GM23338 (cell line): ENCODE results near the gene CENPP. TPM values are rescaled to one million over a fixed set of nuclear protein-coding genes. Genes with fewer than 3 reads are reported as not detected.

Experiments
- ATAC-seq: fragments of 200-7000 bp; cut with Tn5 transposase; 3 replicates; pipeline ENCODE4 v1.9.1; 2020
- DNase-seq: peaks from one replicate; pipeline ENCODE4 v3.0.0-alpha.2; 2015; ENCODE audit warnings: low spot score
- H2AFZ ChIP-seq: fragments of 200-600 bp; sonication (generic); 2 replicates; pipeline ENCODE4 v1.8.0; 2016; ENCODE audit warnings: antibody characterized with exemption, mild to moderate bottlenecking, moderate library complexity
- H3F3A ChIP-seq: fragments of 200-600 bp; sonication (generic); replicated peaks from 2 replicates; pipeline ENCODE4 v1.8.0; 2017; ENCODE audit warnings: antibody characterized with exemption, mixed run types, low read depth
- H3K27ac ChIP-seq: fragments of 200-600 bp; sonication (generic); 2 replicates; pipeline ENCODE4 v1.6.1; 2016; ENCODE audit warnings: low read depth
- H3K27me3 ChIP-seq: fragments of 200-600 bp; sonication (generic); 2 replicates; pipeline ENCODE4 v1.8.0; 2016; ENCODE audit warnings: mild to moderate bottlenecking, mixed run types, moderate library complexity; ENCODE audit not compliant: insufficient read depth
- H3K36me3 ChIP-seq: fragments of 200-600 bp; sonication (generic); 2 replicates; pipeline ENCODE4 v1.8.0; 2016; ENCODE audit warnings: mild to moderate bottlenecking; ENCODE audit not compliant: insufficient read depth
- H3K4me1 ChIP-seq: fragments of 200-600 bp; sonication (generic); 2 replicates; pipeline ENCODE4 v1.8.0; 2016; ENCODE audit warnings: mild to moderate bottlenecking, moderate library complexity; ENCODE audit not compliant: insufficient read depth
- H3K4me2 ChIP-seq: fragments of 200-600 bp; sonication (generic); 2 replicates; pipeline ENCODE4 v1.7.1; 2017; ENCODE audit warnings: mixed run types
- H3K4me3 ChIP-seq: fragments of 200-600 bp; sonication (generic); 2 replicates; pipeline ENCODE4 v1.6.1; 2016; ENCODE audit warnings: mixed run types
- H3K79me2 ChIP-seq: fragments of 200-600 bp; sonication (generic); replicated peaks from 2 replicates; pipeline ENCODE4 v1.8.0; 2017; ENCODE audit warnings: mild to moderate bottlenecking; ENCODE audit not compliant: insufficient read depth
- H3K9me2 ChIP-seq: fragments of 200-600 bp; sonication (generic); 2 replicates; pipeline ENCODE4 v1.8.0; 2017; ENCODE audit not compliant: insufficient read depth
- H4K20me1 ChIP-seq: fragments of 200-600 bp; sonication (generic); replicated peaks from 2 replicates; pipeline ENCODE4 v1.8.0; 2017; ENCODE audit warnings: mild to moderate bottlenecking; ENCODE audit not compliant: insufficient read depth
- H3K27ac Mint-ChIP-seq: 2 replicates; pipeline ENCODE4 v1.8.0; 2020; ENCODE audit warnings: inconsistent platforms, mild to moderate bottlenecking, moderate library complexity, mixed read lengths
- H3K27me3 Mint-ChIP-seq: 3 replicates; pipeline ENCODE4 v1.8.0; 2022; ENCODE audit warnings: low read depth, mild to moderate bottlenecking, moderate library complexity, mixed read lengths, inconsistent platforms; ENCODE audit not compliant: insufficient read depth, poor library complexity
- H3K36me3 Mint-ChIP-seq: 3 replicates; pipeline ENCODE4 v1.8.0; 2021; ENCODE audit warnings: low read depth, mild to moderate bottlenecking, inconsistent platforms, moderate library complexity, mixed read lengths
- H3K4me1 Mint-ChIP-seq: 3 replicates; pipeline ENCODE4 v1.8.0; 2020; ENCODE audit warnings: mild to moderate bottlenecking, inconsistent platforms, mixed read lengths
- H3K4me3 Mint-ChIP-seq: 3 replicates; pipeline ENCODE4 v1.8.0; 2021; ENCODE audit warnings: moderate library complexity, mild to moderate bottlenecking, inconsistent platforms, mixed read lengths
- H3K9me3 Mint-ChIP-seq: 3 replicates; pipeline ENCODE4 v1.8.0; 2020; ENCODE audit warnings: moderate library complexity, mild to moderate bottlenecking, inconsistent platforms, mixed read lengths
- CREB1 ChIP-seq: fragments of 250-450 bp; sonication (Bioruptor Pico); IDR thresholded peaks from 2 replicates; pipeline ENCODE4 v1.5.0; 2020; ENCODE audit warnings: low read depth, mild to moderate bottlenecking, moderate library complexity
- EZH2 ChIP-seq: fragments of 200-600 bp; sonication (generic); IDR thresholded peaks from one replicate; pipeline ENCODE4 v1.8.0; 2017; ENCODE audit warnings: antibody characterized with exemption, mild to moderate bottlenecking, low read depth; ENCODE audit not compliant: unreplicated experiment
- EZH2phosphoT487 ChIP-seq: fragments of 200-600 bp; sonication (generic); IDR thresholded peaks from one replicate; pipeline ENCODE4 v1.8.1; 2018; ENCODE audit warnings: antibody characterized with exemption; ENCODE audit not compliant: unreplicated experiment
- JUNB ChIP-seq: IDR thresholded peaks from one replicate; pipeline ENCODE4 v1.6.1; 2016; ENCODE audit warnings: antibody characterized with exemption; ENCODE audit not compliant: unreplicated experiment
- NANOG ChIP-seq: IDR thresholded peaks from 2 replicates; pipeline ENCODE4 v1.6.1; 2016; ENCODE audit warnings: antibody characterized with exemption, borderline replicate concordance
- POLR2AphosphoS5 ChIP-seq: IDR thresholded peaks from 2 replicates; pipeline ENCODE4 v1.6.1; 2016; ENCODE audit warnings: antibody characterized with exemption, low read depth
- STAT1 ChIP-seq: IDR thresholded peaks from one replicate; pipeline ENCODE4 v1.6.1; 2016; ENCODE audit warnings: antibody characterized with exemption; ENCODE audit not compliant: unreplicated experiment
- ZNF114 ChIP-seq: fragments of 250-450 bp; sonication (Bioruptor Pico); IDR thresholded peaks from 2 replicates; pipeline ENCODE4 v1.5.0; 2020; ENCODE audit warnings: mild to moderate bottlenecking, moderate library complexity
- ZNF331 ChIP-seq: fragments of 250-450 bp; sonication (Bioruptor Pico); IDR thresholded peaks from 2 replicates; pipeline ENCODE4 v1.5.0; 2020; ENCODE audit warnings: low read depth, mild to moderate bottlenecking, moderate library complexity
- polyA plus RNA-seq: library from polyadenylated mRNA; unstranded; fragments of >200 nt; fragmentation: Nextera tagmentation; extraction: Ambion mirVana; gene quantifications from 2 replicates; pipeline ENCODE4 v1.2.1, GENCODE V29; 2016
- total RNA-seq: library from RNA; depleted of rRNA; stranded (reverse); fragments of >200 nt; shearing (Covaris generic); gene quantifications from 2 replicates; pipeline ENCODE4 v1.2.3, GENCODE V29; 2014
- TF ChIP-seq, protein P1 (sequence below): IDR thresholded peaks from one replicate; pipeline ENCODE4 v1.6.1; 2018; ENCODE audit warnings: antibody characterized with exemption; ENCODE audit not compliant: unreplicated experiment
- TF ChIP-seq, protein P2 (sequence below), 2 experiments: fragments of 200-600 bp in 1 of 2; sonication (generic) in 1 of 2; conservative IDR thresholded peaks; 2 replicates each; pipeline versions ENCODE4 v1.5.1 to v1.6.1; 2016 to 2017; ENCODE audit warnings: antibody characterized with exemption in 2 of 2, low read depth in 2 of 2, mild to moderate bottlenecking in 2 of 2, moderate library complexity in 1 of 2
- TF ChIP-seq, protein P3 (sequence below): fragments of 250-450 bp; sonication (Bioruptor Pico); IDR thresholded peaks from 2 replicates; pipeline ENCODE4 v1.5.0; 2020; ENCODE audit warnings: mild to moderate bottlenecking, moderate library complexity
- TF ChIP-seq, protein P4 (sequence below): IDR thresholded peaks from 2 replicates; pipeline ENCODE4 v1.6.1; 2016; ENCODE audit warnings: antibody characterized with exemption

Gene CENPP
- total and polyA plus RNA-seq, 2 experiments from 2014 or later: 11.0 to 12.6 TPM

DNA sequence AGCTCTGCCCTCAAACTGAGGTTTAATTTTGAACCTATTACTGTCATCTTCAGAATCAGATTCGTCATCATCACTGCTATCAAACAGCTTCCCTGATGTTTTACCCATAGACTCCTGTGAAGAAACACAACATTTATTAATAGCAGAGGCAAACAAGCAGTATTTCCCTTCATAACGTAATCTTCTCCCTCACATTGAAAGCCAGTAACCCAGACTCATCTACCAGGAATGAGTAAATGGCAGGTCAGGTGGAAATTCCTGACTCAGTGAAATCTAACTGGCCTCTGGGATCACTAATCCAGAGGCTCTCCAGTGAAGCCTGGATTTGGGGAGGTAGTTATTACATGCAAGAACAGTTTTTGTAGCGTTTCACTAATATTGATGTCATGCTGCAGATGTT, 15.2 kb upstream of the CENPP start:
- H3K27ac ChIP-seq: no peak overlapping the region
- peaks cover 25% of the 10 kb centered on the region for H4K20me1 ChIP-seq
- Mint-ChIP-seq H3K4me3 (no peak overlapping the region), H3K27ac (no peak overlapping the region), H3K36me3 (peaks cover 61% of the 10 kb centered on the region), H3K27me3 (peaks cover 4% of the 10 kb centered on the region), H3K9me3 (no peaks in the 10 kb centered on the region), H3K4me1 (no peaks in the 10 kb centered on the region)
- ATAC-seq: no peak
- no peaks in the 10 kb centered on the region for H3F3A ChIP-seq
- H3K4me1 ChIP-seq: no peaks in the 10 kb centered on the region
- peaks cover 22% of the 10 kb centered on the region for H3K79me2 ChIP-seq
- no peak overlapping the region for H3K4me3 ChIP-seq
- TF ChIP-seq, protein P1, sequence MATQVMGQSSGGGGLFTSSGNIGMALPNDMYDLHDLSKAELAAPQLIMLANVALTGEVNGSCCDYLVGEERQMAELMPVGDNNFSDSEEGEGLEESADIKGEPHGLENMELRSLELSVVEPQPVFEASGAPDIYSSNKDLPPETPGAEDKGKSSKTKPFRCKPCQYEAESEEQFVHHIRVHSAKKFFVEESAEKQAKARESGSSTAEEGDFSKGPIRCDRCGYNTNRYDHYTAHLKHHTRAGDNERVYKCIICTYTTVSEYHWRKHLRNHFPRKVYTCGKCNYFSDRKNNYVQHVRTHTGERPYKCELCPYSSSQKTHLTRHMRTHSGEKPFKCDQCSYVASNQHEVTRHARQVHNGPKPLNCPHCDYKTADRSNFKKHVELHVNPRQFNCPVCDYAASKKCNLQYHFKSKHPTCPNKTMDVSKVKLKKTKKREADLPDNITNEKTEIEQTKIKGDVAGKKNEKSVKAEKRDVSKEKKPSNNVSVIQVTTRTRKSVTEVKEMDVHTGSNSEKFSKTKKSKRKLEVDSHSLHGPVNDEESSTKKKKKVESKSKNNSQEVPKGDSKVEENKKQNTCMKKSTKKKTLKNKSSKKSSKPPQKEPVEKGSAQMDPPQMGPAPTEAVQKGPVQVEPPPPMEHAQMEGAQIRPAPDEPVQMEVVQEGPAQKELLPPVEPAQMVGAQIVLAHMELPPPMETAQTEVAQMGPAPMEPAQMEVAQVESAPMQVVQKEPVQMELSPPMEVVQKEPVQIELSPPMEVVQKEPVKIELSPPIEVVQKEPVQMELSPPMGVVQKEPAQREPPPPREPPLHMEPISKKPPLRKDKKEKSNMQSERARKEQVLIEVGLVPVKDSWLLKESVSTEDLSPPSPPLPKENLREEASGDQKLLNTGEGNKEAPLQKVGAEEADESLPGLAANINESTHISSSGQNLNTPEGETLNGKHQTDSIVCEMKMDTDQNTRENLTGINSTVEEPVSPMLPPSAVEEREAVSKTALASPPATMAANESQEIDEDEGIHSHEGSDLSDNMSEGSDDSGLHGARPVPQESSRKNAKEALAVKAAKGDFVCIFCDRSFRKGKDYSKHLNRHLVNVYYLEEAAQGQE: no peak
- TF ChIP-seq EZH2phosphoT487 (no peak), POLR2AphosphoS5 (no peak), ZNF331 (CRISPR knock-in tag) (no peak), EZH2 (no peak), NANOG (no peak), ZNF114 (CRISPR knock-in tag) (no peak), JUNB (no peak), STAT1 (no peak), CREB1 (no peak)
- TF ChIP-seq, protein P2, sequence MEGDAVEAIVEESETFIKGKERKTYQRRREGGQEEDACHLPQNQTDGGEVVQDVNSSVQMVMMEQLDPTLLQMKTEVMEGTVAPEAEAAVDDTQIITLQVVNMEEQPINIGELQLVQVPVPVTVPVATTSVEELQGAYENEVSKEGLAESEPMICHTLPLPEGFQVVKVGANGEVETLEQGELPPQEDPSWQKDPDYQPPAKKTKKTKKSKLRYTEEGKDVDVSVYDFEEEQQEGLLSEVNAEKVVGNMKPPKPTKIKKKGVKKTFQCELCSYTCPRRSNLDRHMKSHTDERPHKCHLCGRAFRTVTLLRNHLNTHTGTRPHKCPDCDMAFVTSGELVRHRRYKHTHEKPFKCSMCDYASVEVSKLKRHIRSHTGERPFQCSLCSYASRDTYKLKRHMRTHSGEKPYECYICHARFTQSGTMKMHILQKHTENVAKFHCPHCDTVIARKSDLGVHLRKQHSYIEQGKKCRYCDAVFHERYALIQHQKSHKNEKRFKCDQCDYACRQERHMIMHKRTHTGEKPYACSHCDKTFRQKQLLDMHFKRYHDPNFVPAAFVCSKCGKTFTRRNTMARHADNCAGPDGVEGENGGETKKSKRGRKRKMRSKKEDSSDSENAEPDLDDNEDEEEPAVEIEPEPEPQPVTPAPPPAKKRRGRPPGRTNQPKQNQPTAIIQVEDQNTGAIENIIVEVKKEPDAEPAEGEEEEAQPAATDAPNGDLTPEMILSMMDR (conservative IDR thresholded peaks at IDR 0.05; ENCODE audit: low read depth in 2 of 2): no peak
- TF ChIP-seq, protein P3, sequence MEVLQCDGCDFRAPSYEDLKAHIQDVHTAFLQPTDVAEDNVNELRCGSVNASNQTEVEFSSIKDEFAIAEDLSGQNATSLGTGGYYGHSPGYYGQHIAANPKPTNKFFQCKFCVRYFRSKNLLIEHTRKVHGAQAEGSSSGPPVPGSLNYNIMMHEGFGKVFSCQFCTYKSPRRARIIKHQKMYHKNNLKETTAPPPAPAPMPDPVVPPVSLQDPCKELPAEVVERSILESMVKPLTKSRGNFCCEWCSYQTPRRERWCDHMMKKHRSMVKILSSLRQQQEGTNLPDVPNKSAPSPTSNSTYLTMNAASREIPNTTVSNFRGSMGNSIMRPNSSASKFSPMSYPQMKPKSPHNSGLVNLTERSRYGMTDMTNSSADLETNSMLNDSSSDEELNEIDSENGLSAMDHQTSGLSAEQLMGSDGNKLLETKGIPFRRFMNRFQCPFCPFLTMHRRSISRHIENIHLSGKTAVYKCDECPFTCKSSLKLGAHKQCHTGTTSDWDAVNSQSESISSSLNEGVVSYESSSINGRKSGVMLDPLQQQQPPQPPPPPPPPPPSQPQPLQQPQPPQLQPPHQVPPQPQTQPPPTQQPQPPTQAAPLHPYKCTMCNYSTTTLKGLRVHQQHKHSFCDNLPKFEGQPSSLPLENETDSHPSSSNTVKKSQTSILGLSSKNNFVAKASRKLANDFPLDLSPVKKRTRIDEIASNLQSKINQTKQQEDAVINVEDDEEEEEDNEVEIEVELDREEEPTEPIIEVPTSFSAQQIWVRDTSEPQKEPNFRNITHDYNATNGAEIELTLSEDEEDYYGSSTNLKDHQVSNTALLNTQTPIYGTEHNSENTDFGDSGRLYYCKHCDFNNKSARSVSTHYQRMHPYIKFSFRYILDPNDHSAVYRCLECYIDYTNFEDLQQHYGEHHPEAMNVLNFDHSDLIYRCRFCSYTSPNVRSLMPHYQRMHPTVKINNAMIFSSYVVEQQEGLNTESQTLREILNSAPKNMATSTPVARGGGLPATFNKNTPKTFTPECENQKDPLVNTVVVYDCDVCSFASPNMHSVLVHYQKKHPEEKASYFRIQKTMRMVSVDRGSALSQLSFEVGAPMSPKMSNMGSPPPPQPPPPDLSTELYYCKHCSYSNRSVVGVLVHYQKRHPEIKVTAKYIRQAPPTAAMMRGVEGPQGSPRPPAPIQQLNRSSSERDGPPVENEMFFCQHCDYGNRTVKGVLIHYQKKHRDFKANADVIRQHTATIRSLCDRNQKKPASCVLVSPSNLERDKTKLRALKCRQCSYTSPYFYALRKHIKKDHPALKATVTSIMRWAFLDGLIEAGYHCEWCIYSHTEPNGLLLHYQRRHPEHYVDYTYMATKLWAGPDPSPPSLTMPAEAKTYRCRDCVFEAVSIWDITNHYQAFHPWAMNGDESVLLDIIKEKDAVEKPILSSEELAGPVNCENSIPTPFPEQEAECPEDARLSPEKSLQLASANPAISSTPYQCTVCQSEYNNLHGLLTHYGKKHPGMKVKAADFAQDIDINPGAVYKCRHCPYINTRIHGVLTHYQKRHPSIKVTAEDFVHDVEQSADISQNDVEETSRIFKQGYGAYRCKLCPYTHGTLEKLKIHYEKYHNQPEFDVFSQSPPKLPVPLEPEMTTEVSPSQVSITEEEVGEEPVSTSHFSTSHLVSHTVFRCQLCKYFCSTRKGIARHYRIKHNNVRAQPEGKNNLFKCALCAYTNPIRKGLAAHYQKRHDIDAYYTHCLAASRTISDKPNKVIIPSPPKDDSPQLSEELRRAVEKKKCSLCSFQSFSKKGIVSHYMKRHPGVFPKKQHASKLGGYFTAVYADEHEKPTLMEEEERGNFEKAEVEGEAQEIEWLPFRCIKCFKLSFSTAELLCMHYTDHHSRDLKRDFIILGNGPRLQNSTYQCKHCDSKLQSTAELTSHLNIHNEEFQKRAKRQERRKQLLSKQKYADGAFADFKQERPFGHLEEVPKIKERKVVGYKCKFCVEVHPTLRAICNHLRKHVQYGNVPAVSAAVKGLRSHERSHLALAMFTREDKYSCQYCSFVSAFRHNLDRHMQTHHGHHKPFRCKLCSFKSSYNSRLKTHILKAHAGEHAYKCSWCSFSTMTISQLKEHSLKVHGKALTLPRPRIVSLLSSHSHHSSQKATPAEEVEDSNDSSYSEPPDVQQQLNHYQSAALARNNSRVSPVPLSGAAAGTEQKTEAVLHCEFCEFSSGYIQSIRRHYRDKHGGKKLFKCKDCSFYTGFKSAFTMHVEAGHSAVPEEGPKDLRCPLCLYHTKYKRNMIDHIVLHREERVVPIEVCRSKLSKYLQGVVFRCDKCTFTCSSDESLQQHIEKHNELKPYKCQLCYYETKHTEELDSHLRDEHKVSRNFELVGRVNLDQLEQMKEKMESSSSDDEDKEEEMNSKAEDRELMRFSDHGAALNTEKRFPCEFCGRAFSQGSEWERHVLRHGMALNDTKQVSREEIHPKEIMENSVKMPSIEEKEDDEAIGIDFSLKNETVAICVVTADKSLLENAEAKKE: no peak
- TF ChIP-seq, protein P4, sequence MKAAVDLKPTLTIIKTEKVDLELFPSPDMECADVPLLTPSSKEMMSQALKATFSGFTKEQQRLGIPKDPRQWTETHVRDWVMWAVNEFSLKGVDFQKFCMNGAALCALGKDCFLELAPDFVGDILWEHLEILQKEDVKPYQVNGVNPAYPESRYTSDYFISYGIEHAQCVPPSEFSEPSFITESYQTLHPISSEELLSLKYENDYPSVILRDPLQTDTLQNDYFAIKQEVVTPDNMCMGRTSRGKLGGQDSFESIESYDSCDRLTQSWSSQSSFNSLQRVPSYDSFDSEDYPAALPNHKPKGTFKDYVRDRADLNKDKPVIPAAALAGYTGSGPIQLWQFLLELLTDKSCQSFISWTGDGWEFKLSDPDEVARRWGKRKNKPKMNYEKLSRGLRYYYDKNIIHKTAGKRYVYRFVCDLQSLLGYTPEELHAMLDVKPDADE: no peak
- H3K36me3 ChIP-seq: peaks cover 52% of the 10 kb centered on the region
- no peak overlapping the region for H3K4me2 ChIP-seq
- H3K27me3 ChIP-seq: no peaks in the 10 kb centered on the region
- H2AFZ ChIP-seq: no peak overlapping the region
- H3K9me2 ChIP-seq: no peaks in the 10 kb centered on the region
- DNase-seq: no peak
